ENCODE measurements around the gene IRX5.

Gene IRX5

DNA sequence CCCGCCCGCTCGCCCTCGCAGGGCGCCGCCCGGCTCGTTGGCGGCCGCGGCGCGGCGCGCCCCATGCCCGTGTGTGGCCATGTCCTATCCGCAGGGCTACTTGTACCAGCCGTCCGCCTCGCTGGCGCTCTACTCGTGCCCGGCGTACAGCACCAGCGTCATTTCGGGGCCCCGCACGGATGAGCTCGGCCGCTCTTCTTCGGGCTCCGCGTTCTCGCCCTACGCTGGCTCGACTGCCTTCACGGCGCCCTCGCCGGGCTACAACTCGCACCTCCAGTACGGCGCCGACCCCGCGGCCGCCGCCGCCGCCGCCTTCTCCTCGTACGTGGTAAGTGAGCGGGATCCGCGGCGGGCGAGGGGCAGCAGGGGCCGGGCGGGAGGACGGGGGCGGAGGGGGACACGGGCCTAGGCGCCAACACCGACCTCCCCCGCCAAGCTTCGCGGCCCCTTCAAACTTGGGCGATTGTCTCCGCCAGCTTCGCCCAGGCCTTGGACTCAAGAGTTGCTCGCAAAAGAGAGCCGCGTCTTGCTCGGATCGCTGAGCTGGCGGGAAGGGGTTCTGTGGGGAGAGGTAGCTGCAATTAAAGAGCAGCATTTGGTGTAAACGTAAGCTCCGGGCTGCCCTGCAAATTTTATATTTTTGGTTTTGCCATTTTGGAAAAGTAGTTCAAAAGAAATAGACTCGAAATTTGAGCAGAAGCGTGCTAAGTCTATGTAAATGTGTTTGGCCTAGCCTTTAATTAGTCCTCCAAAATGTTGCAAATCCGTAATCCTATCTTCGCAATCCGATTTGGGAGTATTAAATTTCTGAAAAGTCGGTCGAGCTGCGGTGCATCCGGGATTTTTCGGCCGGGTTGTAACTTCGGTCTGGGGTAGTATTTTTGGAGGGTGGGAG is 702 bp downstream of the IRX5 start:
- DNase-seq = no peak

DNA sequence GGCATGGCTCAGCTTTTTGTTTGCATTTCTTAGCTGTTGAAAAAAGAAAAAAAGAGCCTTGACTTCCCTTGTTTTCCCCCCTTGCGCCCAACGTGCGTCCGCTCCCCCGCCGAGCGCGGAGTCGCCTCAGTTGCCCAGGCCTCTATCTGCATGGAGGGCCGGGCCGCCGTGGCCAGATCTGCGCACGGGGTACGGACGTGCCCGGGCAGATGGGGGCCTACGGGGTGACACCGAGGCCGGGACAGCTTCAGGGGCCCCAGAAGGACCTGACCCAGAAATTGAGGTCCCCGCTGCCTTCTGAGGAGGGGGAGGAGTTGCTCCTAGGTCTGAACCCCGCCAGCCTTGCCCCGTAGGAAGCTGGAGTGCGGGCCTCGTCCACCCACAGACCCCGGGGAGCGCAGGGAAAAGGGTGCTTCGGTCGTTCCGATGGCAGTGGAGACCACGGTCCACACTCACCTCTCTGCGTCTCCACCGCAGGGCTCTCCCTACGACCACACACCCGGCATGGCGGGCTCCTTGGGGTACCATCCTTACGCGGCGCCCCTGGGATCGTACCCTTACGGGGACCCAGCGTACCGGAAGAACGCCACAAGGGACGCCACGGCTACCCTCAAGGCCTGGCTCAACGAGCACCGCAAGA is 1.5 kb downstream of the IRX5 start:
- DNase-seq = no peak

DNA sequence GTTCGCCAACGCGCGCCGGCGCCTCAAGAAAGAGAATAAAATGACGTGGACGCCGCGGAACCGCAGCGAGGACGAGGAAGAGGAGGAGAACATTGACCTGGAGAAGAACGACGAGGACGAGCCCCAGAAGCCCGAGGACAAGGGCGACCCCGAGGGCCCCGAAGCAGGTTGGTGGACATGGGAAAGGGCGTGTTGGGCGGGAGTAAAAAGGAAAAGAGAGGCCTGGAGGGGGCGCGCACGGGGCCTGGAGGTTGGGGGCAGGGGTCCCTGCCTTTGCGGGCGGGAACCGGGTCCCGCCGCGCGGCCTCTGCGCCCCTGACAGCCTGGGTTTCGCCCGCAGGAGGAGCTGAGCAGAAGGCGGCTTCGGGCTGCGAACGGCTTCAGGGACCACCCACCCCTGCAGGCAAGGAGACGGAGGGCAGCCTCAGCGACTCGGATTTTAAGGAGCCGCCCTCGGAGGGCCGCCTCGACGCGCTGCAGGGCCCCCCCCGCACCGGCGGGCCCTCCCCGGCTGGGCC is 2.1 kb downstream of the IRX5 start:
- DNase-seq = no peak

DNA sequence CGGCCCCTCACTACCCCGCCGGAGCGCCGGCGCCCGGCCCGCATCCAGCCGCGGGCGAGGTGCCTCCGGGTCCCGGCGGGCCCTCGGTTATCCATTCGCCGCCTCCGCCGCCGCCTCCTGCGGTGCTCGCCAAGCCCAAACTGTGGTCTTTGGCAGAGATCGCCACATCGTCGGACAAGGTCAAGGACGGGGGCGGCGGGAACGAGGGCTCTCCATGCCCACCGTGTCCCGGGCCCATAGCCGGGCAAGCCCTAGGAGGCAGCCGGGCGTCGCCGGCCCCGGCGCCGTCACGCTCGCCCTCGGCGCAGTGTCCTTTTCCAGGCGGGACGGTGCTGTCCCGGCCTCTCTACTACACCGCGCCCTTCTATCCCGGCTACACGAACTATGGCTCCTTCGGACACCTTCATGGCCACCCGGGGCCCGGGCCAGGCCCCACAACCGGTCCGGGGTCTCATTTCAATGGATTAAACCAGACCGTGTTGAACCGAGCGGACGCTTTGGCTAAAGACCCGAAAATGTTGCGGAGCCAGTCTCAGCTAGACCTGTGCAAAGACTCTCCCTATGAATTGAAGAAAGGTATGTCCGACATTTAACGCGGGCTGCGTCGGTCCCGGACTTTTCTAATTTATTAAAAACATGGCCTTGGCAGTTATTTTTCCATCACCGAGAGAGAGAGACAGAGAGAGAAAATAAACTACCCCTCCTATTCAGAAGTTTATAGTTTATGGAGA is 2.8 kb downstream of the IRX5 start:
- no peak for DNase-seq

DNA sequence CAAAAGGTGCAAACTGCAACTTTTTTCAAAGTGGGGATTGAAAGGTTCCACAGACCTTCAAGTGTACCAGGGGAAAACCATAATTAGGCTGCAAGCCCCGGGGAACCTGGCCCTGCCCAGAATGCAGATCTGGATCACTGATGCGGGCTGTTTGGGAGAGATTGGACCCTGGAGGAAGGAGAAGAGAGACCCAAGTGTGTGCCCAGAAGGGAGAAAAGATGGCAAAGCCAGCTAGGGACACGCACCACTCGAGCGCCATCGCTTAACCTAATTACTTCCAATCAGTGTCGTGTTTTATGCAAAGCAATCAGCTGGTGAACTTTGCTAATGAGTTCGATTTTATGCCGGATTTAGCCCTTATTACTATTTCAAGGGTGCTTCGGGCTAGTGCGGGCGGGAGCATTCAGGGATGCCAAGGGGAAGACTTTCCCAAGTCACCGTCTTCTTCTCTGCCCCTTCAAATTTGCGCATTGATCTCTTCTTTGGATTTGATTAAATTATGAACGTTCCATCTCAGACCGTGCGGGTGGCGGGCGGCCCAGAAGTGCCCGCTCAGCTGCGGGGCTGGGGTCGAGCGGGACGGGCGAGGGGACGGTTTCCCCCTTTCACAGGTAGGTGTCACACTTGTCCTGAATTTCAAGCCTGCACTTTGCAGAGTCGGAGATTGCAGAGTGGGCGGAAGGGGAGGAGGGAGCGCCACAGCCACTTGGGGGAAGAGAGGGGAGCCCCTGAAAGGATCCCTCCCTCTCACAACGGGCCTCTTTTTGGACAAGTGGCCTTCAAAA is 4.0 kb downstream of the IRX5 start:
- DNase-seq = no peak

DNA sequence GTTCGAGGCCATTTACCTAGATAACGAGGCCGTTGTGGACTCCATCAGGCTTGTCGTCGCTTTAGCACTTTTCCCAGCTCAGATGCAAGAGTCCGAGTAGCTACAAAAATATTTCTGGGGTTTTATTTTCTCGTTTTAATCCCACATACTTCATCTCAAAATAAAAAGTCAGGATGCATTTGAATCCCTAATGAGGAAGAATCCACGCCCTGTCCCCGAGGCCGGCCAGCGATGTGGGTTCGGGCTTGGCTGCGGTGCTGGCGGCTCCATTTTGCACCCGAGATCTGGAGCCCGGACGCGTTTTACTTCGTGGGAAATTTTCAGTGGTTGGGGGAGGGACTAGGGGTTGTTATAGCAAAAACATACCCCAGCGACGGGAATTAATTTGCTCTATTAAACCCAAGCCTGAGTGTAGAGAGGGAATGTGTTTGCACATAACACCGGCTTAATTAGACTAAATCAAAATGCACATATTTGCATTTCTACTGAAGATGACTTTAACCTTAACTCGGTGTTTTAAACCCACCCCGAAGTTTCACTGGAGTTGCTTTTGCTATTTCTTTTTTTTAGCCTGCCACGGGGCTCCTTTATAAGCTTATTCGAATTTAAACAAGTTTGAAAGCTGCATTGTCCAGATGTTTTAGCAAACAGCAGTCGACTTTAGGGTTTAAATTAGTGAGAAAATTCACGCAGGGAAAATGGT is 4.8 kb downstream of the IRX5 start:
- no peak for DNase-seq

DNA sequence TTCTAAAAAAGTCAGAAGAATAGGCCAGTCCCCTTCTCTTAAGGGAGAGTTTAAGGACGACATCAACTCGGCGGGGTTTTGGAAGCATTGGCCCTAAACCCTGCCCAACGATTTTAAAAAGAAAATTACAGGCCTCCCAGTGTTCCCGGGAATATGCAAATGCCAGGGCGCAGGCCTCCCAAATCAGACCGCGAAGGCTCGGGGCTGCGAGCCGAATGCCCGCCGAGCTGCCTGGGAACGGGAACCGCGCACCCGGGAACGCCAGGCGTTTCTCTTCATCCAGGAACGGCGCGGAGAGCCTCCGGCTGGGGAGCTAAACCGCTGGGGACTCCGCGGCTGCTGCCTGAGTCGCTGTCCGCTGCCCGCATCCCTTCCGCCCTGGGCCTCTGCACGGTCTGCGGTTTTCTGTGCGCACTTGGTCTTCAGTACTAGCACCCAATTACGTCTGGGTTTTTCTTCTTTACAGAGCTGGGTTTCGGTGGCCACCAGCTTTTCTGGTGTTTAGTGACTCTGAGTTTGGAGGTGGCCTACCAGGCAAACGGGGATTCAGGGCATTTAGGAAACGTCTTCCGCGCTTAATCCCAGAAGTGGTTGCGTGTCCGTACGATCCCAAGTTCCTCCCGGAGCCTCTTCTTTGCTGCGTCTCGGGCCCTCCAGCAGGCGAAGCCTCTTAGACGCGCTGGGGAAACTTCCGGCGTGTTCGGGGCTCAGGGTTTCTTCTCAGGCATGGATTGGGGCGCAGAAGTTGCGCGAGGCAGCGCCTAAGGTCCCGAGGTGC is 5.7 kb downstream of the IRX5 start:
- no peak for DNase-seq

DNA sequence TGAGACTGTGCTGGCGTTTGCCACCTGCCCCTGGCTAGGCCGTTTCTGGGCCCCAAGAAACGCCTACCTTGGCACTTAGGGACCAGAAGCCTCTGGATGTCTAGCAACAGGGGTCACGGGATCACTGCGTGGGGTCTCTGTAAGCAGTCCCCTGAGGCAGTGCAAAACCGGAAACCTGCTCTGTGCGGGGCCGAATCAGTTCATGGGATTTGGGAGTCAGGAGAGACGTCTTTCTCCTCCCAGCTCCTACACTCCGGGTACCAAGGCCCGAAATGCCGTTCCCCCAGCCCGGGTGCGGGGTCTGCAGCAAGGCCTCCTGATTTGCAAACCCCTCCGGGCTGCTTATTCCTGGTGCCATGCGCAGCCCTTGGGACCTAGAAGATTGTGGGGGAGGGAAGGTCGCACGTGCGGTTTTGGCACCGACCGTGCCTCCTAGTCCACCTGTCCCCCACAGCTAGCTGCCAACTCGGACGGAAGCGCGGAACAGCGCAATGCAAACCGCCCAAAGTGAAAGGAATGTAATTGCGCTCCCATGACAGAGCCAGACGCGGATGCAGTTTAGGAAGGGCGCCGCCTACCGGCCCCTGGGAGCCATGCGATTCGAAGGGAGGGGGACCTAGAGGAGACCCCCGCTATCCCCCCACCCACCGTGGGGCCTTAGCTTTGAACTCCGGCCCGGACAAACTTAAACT is 6.5 kb downstream of the IRX5 start:
- DNase-seq = no peak

DNA sequence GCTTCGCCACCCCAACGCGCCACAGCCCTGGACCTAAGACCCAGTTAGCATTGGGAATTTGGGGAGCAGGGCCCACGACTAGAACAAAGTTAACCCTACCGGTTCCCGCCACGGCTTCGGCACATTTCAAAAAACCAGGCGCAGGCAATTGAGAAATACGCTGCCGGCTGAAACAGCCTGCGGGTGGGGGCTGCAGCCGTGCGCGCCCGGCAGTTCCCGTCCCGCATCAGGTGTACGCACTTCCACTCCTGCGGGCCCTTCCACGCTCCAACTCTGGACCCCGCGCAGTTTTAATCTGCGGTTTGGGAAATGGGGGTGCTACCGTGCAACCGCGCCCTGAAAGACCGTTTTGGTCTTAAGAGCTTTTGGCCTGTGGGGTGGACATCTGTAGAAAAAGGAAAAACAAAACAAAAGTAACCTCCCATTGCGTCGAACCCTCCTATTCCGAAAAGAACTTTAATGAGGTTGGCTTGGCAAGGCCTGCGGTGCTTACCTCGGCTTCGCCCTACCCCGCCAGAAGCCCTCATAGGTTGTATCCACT is 7.1 kb downstream of the IRX5 start:
- DNase-seq = no peak

DNA sequence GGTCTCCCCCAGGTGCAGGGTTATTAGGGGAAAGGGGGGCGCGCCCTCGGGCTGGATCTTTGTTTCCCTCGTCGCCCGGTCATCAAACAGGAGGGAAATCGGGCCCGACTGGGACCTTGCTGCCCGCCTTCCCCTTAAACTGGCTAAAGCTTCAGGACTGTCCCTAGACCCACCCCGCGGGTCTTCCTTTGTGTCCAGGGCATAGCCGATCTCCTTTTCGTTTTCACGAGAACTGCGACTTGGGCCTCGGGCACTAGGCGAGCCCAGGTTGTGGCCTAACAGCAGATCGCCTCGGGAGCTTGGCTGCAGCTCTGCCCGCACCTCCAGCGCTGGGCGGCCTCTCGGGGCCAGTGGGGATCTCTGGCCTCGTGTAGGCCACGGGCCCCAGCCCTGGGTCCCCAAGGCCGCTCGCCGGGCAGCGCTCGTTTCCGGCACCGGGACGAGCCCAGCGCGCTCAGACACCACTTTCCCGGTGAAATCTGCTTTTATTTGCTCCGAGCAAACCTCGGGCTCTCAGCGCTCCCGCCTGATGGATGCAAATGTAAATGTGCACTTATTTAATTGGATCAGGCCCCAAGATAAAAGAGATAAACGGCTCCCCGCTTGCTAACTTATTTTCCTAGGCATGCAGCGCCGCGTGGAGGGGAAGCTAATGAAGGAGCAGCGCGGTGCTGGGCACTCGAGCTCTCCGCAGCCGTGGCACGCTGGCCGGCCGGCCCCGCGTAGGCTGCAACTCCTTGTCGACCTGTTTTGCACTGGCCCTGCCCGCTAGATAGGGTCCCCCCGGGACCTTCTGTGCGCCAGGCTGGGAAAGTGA is 7.8 kb downstream of the IRX5 start:
- DNase-seq = no peak

DNA sequence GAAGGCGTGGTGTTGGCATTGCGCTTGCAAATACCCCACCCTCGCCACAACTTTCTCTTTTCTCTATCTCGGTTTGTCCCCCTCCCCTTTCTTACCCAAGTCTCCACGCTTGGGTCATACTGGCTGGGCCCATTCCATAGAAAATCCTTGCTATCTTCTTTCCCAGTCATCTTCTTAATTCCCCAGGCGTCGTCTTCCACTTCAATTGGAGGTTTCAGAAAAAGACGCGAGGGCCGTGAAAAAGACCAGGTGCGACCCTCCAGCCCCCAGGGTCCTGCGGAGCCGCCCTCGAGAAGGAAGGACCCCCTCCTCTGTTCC is 8.3 kb downstream of the IRX5 start:
- no peak for DNase-seq

DNA sequence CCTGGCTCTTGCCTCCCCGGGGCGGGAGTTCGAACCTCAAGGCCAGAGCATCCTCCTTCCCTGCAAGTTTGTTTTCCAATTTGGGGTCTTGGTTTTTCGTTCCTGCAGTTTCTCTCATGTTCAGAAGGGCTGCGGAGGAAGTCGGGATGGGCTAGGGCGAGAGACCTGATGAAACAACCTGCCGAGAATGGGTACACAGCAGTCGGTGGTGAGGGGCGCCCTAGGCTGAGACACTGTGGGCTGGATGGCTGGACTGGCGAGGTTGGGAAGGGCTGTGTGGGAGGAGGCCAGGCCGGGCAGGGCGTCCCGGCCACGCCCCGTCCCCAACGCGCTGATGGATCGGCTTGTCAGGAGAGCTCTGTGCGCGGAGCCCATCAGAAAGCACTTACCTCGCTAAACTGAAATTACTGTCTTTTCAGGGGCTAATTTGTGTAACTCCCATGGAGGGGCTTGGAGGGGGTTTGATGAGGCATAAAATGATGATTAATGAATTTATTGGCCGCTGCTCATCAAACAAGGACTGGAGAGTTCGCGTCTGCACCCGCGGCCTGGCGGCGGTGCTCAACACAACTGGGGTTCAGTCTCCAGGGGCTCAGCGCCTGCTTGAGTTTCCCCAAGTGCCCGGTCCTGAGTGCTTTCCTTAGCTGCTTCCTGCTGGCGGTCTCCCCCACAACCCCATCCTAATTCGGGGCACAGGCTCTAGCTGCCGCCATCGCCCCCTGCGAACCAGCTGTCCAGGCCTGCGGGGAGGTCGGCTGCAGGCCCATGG is 9.0 kb downstream of the IRX5 start:
- DNase-seq = no peak

DNA sequence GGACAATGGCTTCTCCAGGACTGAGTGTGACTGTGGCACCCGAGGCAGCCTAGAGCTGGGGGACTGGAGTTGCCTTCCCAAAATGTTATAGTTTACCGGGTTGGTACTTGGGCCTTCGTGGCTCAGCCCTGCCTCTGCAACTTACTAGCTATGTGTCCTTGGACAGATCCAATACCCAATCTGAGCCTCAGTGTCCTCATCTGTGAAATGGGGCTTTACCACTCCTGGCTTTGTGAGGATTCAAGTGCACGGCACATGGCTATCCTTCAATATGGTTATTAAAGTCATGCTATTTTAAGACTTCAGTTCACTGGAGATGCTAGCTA is 9.6 kb downstream of the IRX5 start:
- DNase-seq = no peak

DNA sequence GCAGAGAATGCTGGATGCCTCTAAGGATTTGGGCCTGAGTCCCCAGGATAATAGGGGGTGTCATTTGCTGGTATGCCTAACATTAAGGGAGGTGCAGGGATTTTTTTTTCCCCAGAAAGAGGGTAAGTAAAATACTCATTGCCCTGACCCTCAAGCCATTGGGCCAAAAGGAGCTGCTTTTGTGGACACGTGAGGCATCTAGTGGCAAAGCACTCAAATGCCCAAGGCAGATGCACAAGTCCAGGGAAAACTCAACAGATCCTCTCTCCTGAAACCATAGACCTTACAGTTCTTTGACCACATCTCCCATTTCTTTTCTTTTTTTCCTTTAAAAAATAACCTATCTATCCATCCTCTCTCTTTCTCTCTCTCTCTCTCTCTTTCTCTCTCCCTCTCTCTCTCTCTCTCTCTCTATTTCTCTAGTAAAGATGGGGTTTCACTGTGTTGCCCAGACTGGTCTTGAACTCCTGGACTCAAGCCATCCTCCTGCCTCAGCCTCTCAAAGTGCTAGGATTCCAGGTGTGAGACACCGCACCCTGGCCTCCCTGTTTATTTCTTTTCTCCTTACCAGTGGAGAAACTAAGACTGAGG is 11.8 kb downstream of the IRX5 start:
- no peak for DNase-seq

DNA sequence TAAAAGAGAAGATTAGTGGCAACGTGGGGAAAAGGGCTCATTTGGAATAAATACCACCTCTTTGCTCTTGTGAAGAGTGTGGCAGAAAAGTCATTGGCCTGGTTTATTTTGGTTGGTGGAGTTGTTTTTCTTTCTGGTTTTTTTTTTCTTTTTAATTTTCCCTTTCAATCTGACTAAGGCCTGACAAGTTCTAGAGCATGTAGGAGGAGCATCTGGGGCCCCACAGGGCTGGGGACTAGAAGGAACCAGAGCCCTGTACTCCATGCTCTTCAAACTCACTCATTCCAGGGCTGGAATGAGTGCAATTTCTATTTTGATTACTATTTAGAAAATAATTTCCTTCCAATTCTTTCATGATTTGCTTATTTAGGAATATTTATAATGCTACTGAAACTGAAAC is 13.3 kb downstream of the IRX5 start:
- DNase-seq = no peak

DNA sequence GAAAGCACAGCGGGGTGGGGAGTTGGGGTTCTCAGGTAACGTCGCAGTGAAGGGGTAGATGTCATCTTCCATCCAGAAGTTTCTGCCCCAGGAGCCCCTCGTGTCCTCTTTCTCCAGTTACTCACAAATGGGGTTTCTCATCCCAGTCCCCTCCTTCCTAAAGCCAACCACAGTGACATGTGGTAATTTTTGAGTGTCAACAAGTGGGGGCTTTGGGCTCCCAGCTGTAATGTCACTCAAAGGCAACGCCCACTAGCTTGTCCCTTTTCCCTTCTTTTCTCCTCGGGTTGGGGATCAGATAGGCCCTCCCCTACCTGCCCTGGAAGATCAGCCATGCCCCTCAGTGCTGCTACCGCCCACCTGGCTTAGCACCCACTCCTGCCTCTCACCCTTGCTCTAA is 14.4 kb downstream of the IRX5 start:
- no peak for DNase-seq

DNA sequence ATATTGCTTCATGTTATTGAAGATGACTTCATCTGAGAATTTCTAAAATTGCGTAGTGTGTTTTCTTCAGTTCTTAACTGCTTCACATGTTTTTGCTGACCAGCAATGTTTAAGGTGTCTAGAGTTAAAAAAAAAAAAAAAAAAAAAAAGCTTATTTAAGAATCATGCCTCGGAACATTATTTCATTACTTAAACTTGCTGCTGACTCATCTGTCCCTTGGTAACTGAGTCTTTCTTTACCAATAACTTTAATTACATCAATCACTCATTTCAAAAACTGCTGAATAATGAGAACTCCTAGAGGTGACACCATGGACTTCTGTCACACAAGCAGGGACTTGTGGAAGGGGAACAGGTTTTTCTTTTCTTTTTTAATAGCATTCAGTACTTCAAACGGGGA is 16.2 kb downstream of the IRX5 start:
- DNase-seq = no peak

DNA sequence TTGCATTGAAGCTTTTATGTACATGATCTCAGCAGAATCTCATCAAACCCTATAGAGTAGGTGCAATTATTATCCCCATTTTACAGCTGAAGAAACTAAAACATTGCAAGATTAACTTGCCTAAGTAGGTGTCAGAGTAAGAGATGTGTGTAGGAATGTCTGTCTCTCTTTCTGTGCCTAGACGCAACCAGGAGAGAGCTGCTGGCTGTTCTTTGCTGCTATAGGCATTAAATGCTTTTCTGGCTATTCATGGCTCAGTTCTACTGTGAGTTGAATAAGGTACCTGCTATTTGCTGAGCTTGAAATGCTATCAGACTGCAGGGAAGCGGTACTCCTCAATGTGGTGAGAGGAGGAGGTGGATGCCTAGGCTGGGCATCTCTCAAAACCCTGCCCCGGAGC is 17.0 kb downstream of the IRX5 start:
- DNase-seq = no peak

DNA sequence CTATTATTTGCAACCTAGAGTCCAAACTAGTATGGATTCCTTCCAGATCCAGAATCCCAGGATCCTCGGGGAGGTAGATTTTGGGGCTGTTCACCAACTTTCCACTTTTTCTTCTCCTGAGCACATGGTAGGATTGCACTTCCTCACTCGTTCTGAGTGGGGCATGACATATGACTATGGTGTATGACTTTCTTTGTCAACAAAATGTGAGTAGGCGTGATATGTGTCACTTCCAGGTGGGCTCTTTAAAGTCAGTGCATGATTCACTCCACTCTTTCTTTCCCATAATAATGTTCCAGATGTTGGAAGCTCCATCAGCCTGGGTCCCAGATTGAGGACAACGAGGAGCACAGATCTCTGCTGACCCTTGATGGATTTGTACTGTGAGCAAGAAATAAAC is 21.5 kb downstream of the IRX5 start:
- no peak for DNase-seq

All from T-helper 9 cell (primary cell).